Measurements from ENCODE around the gene FGGY. TPM values are rescaled to one million over a fixed set of nuclear protein-coding genes. Genes with fewer than 3 reads are reported as not detected.

The FGGY gene
- total RNA-seq, 4 donors from 2014 or later: 20.6 to 138 (median 32.8) TPM

- H3K27me3 ChIP-seq: no peaks in the 10 kb centered on the region
- no peak overlapping the region for H3K4me3 ChIP-seq
- no peak for TF ChIP-seq CTCF (IDR thresholded peaks at IDR 0.05)
- peaks cover 0 to 15% of the 10 kb centered on the region in 2 donors for H3K4me1 ChIP-seq
- peak overlapping the region; percentile 93 to 96 for H3K27ac ChIP-seq
- H3K36me3 ChIP-seq: no peaks in the 10 kb centered on the region
- DNase-seq: no peak
- no peaks in the 10 kb centered on the region for H3K9me3 ChIP-seq
- intact Hi-C loops (cut with DNase I; ENCODE audit: low total_unique reads): no loop called here
These were observed 98.0 kb downstream of the FGGY start for GRCh38 chr1:59394706-59395425.

- TF ChIP-seq POLR2A (IDR thresholded peaks at IDR 0.05) (no peak), CTCF (IDR thresholded peaks at IDR 0.05) (no peak)
- intact Hi-C loops (cut with DNase I; ENCODE audit: low total_unique reads): no loop called here
- DNase-seq: no peak
- Histone ChIP-seq H3K9me3 (no peaks in the 10 kb centered on the region), H3K27ac (peak overlapping the region; percentile 93 to 96), H3K4me1 (peaks cover 0 to 15% of the 10 kb centered on the region in 2 donors), H3K27me3 (no peaks in the 10 kb centered on the region), H3K4me3 (no peak overlapping the region), H3K36me3 (no peaks in the 10 kb centered on the region)
These were observed 99.5 kb downstream of the FGGY start for GRCh38 chr1:59396387-59396786.

GRCh38 chr1:59397139-59397858 lies 100.4 kb downstream of the FGGY start:
- Histone ChIP-seq H3K36me3 (no peaks in the 10 kb centered on the region), H3K4me1 (peaks cover 0 to 12% of the 10 kb centered on the region in 2 donors), H3K27ac (peak overlapping the region; percentile 93 to 96), H3K9me3 (no peaks in the 10 kb centered on the region), H3K4me3 (no peak overlapping the region), H3K27me3 (no peaks in the 10 kb centered on the region)
- intact Hi-C loops (cut with DNase I; ENCODE audit: low total_unique reads): no loop called here
- no peak for DNase-seq
- TF ChIP-seq CTCF (IDR thresholded peaks at IDR 0.05): no peak
- no peak for TF ChIP-seq POLR2A (IDR thresholded peaks at IDR 0.05)

GRCh38 chr1:59399642-59400041 lies 102.7 kb downstream of the FGGY start:
- H3K27me3 ChIP-seq: no peaks in the 10 kb centered on the region
- TF ChIP-seq CTCF (IDR thresholded peaks at IDR 0.05) (no peak), POLR2A (IDR thresholded peaks at IDR 0.05) (no peak)
- intact Hi-C loops (cut with DNase I; ENCODE audit: low total_unique reads): no loop called here

GRCh38 chr1:59401581-59401980 lies 104.7 kb downstream of the FGGY start:
- no peak for DNase-seq
- intact Hi-C loops (cut with DNase I; ENCODE audit: low total_unique reads): no loop called here
- Histone ChIP-seq H3K36me3 (no peaks in the 10 kb centered on the region), H3K4me3 (no peak overlapping the region), H3K27me3 (no peaks in the 10 kb centered on the region), H3K9me3 (peaks cover 0 to 4% of the 10 kb centered on the region in 2 donors), H3K27ac (no peak overlapping the region), H3K4me1 (no peaks in the 10 kb centered on the region)
- TF ChIP-seq POLR2A (IDR thresholded peaks at IDR 0.05): no peak
- TF ChIP-seq CTCF (IDR thresholded peaks at IDR 0.05): no peak

More at GRCh38 chr1:59399642-59400041, 102.7 kb downstream of the FGGY start:
- no peak overlapping the region for H3K27ac ChIP-seq
- no peaks in the 10 kb centered on the region for H3K9me3 ChIP-seq
- DNase-seq: no peak
- no peak overlapping the region for H3K4me3 ChIP-seq
- H3K4me1 ChIP-seq: no peaks in the 10 kb centered on the region
- no peaks in the 10 kb centered on the region for H3K36me3 ChIP-seq

Measured in uterus (tissue), 4 donors.